SK-N-MC (cell line): ENCODE data around the gene ATE1.

Experiments used
- EZH2 ChIP-seq: fragments of 200-600 bp; sonication (generic); IDR thresholded peaks from one replicate; pipeline ENCODE4 v1.6.1; 2017; ENCODE audit warnings: antibody characterized with exemption
- FOXP2 ChIP-seq: optimal IDR thresholded peaks from 2 replicates; pipeline ENCODE3; 2011; ENCODE audit warnings: mild to moderate bottlenecking, moderate library complexity; ENCODE audit not compliant: insufficient read depth; ENCODE audit errors: extremely low read length, control extremely low read depth
- POLR2AphosphoS5 ChIP-seq: IDR thresholded peaks from 2 replicates; pipeline ENCODE4 v1.6.1; 2012; ENCODE audit warnings: mild to moderate bottlenecking, low read depth, low read length, borderline replicate concordance

DNA sequence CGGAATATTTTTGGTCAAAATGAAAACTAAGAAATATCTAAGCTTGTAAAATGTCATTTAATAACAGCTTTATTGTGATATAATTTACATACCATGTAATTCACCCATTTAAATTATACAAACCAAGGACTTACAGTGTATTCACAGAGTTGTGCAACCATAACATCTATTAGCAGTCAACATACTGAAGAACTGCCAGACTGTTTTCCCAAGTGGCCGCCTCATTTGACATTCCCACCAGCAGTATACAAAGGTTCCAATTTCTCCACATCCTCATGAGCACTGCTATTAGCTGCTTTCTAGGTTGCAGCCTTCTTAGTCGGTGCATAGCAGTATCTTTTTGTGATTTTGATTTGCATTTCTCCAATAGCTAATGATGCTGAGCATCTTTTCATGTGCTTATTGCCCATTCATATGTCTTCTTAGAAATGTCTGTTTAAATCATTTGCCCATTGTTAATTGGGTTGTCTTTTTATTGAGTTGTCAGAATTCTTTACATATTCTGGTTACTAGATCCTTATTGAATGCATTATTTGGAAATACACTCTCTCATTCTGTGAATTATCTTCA is 176.6 kb downstream of the ATE1 start:
- TF ChIP-seq POLR2AphosphoS5 (no peak), EZH2 (no peak), FOXP2 (no peak)
